ENCODE data around the gene C13orf46.

DNA sequence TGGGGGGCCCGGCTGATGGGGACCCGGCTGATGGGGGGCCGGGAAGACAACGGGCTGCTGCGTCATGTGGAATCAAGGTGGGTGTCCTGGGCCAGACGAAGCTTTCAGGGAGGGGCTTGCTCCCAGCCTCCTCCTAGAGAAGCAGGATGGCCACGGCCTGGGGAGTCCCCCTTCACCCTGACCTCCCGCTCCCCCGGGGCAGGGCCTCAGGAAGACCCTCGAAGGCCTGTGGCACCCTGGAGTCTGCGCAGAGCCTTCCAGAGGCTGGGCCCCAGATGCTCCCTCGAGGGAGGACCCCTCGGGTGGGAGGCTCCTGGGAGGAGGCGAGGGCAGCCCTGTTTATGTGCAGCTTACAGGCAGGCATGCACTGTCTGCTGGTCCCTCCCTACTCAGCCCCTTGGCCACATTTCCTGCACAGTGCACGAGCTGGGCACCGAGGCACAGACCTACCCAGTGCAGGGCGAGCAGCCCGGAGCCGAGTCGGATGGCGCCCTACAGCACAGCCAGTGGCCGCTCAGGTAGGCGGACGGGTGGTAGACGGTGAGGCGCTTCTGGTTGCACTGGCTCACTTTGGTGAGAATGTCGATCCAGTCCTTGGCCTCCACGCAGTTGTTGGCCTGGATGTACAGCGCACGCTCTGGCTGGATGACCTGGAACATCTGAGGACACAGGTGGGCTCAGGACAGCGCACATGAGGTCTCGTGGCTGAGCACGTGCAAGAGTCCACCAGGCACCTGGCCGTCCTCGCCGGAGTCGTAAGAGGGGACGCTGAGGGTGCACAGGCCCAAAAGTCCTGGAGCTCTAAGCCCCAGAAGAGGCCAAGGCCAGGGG lies 22.4 kb upstream of the C13orf46 start:
- no peak for TF ChIP-seq POLR2A (IDR thresholded peaks at IDR 0.05; ENCODE audit: low read length)
- TF ChIP-seq GATA1 (IDR thresholded peaks at IDR 0.05; ENCODE audit: low read depth, low read length) = no peak
